Gastroesophageal sphincter (tissue), 4 donors: ENCODE data around the gene PSMB8. TPM values are rescaled to one million over a fixed set of nuclear protein-coding genes. Genes with fewer than 3 reads are reported as not detected.
A peak's percentile ranks its signal among the peaks of the same experiment; 100 is the strongest.

Experiments
- ATAC-seq: fragments of 150-250 bp; one replicate; pipeline ENCODE4 v1.9.1; 2016; ENCODE audit warnings: mild to moderate bottlenecking, moderate library complexity
- H3K27ac ChIP-seq, 4 donors: fragments of 200-600 bp; sonication (generic) in 3 of 4; 1 replicate in 3 of 4; 2 replicates in 1 of 4; pipeline ENCODE4 v1.5.1; 2016 to 2019
- H3K27me3 ChIP-seq: fragments of 200-600 bp; sonication (generic); one replicate; pipeline ENCODE4 v1.5.1; 2019
- H3K36me3 ChIP-seq, 2 donors: fragments of 200-600 bp; sonication (generic); one replicate each; pipeline ENCODE4 v1.5.1; 2019; ENCODE audit warnings: control low read depth in 1 of 2
- H3K4me1 ChIP-seq, 3 donors: fragments of 200-600 bp; sonication (generic); 1 replicate in 2 of 3; 2 replicates in 1 of 3; pipeline ENCODE4 v1.5.1; 2016 to 2019; ENCODE audit warnings: control low read depth in 2 of 3
- H3K4me3 ChIP-seq, 2 donors: fragments of 200-600 bp; sonication (generic); one replicate each; pipeline ENCODE4 v1.5.1; 2019; ENCODE audit warnings: mild to moderate bottlenecking in 1 of 2, moderate library complexity in 1 of 2
- H3K9me3 ChIP-seq, 3 donors: fragments of 200-600 bp; sonication (generic); one replicate each; pipeline ENCODE4 v1.5.1; 2017 to 2019; ENCODE audit warnings: control low read depth in 2 of 3
- EP300 ChIP-seq: sonication (generic); formaldehyde crosslinking; IDR thresholded peaks from one replicate; pipeline ENCODE4 v1.6.1; 2017; ENCODE audit warnings: antibody characterized with exemption, mild to moderate bottlenecking
- POLR2A ChIP-seq, 2 donors: fragments of 450-650 bp; IDR thresholded peaks; one replicate each; pipeline ENCODE4 v1.6.1; 2017; ENCODE audit warnings: antibody characterized with exemption in 2 of 2, mild to moderate bottlenecking in 2 of 2, moderate library complexity in 1 of 2
- POLR2AphosphoS5 ChIP-seq: sonication (generic); formaldehyde crosslinking; IDR thresholded peaks from one replicate; pipeline ENCODE4 v1.6.1; 2017; ENCODE audit warnings: antibody characterized with exemption
- WGBS, 2 donors: methylation state at CpG; one replicate each; pipeline ENCODE4 v1.1.5; 2018; ENCODE audit warnings: low coverage in 1 of 2; 5-methylcytosine and 5-hydroxymethylcytosine counted together
- total RNA-seq, 4 donors: library from RNA; depleted of rRNA; stranded (reverse); fragments of >200 nt; gene quantifications; one replicate each; pipeline ENCODE4 v1.1.0, GENCODE V29; 2016
- TF ChIP-seq, protein P1 (sequence below), 4 experiments: fragments of 200-600 bp in 2 of 4; fragments of 450-650 bp in 2 of 4; sonication (generic) in 1 of 4; IDR thresholded peaks; one replicate each; pipeline ENCODE4 v1.5.1; 2017 to 2019; ENCODE audit warnings: antibody characterized with exemption in 4 of 4, mild to moderate bottlenecking in 2 of 4, moderate library complexity in 2 of 4

Gene PSMB8
- total RNA-seq, 4 donors from 2014 or later: 20.2 to 49.9 (median 36.7) TPM

DNA sequence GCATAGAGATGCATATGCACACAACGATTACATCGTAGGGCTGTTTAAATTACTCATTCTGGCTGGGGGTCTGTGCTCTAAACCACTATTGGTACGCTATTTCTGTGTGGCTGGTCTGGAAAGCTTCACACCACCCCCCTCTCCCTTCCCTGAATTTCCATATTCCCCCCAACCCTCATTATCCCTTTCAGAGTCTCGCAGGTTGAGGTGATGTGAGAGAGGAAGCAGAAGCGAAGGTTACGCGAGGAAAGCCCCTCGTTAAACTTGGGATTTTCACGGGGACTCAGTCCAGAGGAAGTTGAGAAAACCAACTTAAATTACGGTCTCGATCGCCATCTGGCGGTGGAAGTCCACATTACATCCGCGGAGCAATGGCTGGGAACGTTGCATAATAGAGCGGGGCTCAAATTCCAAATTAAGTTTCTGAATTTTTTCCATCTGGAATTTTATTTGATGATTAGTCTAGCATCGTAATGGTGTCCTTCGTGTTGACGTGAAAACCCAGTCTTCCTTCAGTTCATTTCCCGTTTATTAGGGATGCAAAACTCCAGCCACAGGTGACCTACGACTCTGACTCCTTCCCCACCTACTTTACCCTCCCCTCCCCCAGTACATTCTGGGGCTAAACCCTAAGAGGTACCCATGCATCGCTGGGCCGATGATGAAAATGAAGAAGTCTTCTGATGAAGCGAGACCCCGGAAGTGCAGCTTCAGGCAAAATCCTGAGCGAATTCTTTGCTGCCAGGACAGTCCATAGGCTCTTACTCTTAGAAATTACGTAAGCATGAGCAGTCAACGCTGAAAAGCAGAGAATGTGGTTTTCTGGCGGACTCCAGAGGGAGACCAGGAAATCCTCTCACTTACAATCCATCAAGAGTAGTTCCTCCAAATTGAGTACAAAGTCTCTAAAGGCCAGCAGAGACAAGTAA lies 46.7 kb downstream of the PSMB8 start:
- 8 to 10% methylated on average over 24 to 29 of the region's 30 CpGs for WGBS, 2 donors
- peaks cover 0 to 6% (median 0%) of the 10 kb centered on the region in 3 donors for H3K9me3 ChIP-seq
- H3K4me1 ChIP-seq: peaks cover 0 to 10% (median 2%) of the 10 kb centered on the region in 3 donors
- H3K36me3 ChIP-seq: no peaks in the 10 kb centered on the region
- H3K27me3 ChIP-seq: peaks cover 76% of the 10 kb centered on the region
- peak overlapping the region in 1 of 2 donors; percentile 16 for H3K4me3 ChIP-seq
- ATAC-seq: peak; percentile 64
- no peak for TF ChIP-seq POLR2AphosphoS5
- no peak for TF ChIP-seq POLR2A (IDR thresholded peaks at IDR 0.05)
- no peak for TF ChIP-seq EP300
- TF ChIP-seq, protein P1, sequence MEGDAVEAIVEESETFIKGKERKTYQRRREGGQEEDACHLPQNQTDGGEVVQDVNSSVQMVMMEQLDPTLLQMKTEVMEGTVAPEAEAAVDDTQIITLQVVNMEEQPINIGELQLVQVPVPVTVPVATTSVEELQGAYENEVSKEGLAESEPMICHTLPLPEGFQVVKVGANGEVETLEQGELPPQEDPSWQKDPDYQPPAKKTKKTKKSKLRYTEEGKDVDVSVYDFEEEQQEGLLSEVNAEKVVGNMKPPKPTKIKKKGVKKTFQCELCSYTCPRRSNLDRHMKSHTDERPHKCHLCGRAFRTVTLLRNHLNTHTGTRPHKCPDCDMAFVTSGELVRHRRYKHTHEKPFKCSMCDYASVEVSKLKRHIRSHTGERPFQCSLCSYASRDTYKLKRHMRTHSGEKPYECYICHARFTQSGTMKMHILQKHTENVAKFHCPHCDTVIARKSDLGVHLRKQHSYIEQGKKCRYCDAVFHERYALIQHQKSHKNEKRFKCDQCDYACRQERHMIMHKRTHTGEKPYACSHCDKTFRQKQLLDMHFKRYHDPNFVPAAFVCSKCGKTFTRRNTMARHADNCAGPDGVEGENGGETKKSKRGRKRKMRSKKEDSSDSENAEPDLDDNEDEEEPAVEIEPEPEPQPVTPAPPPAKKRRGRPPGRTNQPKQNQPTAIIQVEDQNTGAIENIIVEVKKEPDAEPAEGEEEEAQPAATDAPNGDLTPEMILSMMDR (IDR thresholded peaks at IDR 0.05): peak; percentile 83 to 93 (median 86)
- no peak overlapping the region for H3K27ac ChIP-seq

DNA sequence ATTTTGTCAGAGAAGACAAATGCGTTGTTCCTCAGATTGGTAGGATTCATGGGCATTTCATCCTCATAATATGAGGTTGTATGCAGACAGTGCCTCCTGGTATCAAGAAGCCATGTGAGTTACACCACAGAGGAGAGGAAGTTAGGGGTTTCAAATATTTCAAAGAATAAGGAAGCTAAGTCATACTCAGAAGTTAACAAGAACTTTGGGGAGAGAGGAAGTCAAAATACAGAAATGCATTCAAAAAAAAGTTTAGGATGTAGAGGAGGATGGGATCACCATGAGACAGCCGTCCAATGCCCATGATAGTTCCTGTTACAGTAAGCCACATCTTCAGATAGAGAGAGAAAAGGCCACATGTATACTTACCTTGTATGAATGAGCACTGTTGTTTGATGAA lies 49.3 kb downstream of the PSMB8 start:
- Histone ChIP-seq H3K4me3 (no peak overlapping the region), H3K9me3 (peaks cover 0 to 6% (median 0%) of the 10 kb centered on the region in 3 donors), H3K4me1 (peaks cover 0 to 10% (median 2%) of the 10 kb centered on the region in 3 donors), H3K36me3 (no peaks in the 10 kb centered on the region), H3K27me3 (peaks cover 84% of the 10 kb centered on the region), H3K27ac (no peak overlapping the region)
- TF ChIP-seq POLR2AphosphoS5 (no peak), POLR2A (IDR thresholded peaks at IDR 0.05) (no peak), EP300 (no peak)
- TF ChIP-seq, protein P1 (IDR thresholded peaks at IDR 0.05): no peak
- 67 to 74% methylated on average over 1 to 2 of the region's 2 CpGs for WGBS, 2 donors
- ATAC-seq: no peak

DNA sequence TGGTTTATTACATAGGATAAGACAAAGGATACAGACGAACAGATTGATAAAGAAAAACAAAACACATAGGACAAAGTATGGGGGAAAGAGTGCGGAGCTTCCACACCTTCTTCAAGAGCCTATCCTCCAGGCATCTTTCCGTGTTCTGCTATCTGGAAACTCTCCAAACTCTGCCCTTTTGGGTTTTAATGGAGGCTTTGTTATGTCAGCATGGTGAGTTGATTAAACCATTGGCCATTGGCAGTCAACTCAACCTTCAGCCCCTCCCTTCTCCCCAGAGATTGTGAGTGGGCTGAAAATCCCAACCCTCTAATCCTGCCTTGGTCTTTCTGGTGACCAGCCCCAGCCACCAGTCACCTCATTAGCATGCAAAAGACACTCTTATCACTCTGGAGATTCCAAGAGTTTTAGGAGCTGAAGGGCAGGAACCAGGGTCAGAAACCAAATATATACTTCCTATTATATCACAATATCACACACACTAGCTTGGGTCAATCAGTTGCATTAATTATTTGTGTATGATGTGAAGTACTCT lies 50.9 kb downstream of the PSMB8 start:
- H3K36me3 ChIP-seq: no peaks in the 10 kb centered on the region
- no peak overlapping the region for H3K27ac ChIP-seq
- no peak overlapping the region for H3K4me3 ChIP-seq
- H3K9me3 ChIP-seq: no peaks in the 10 kb centered on the region
- TF ChIP-seq, protein P1 (IDR thresholded peaks at IDR 0.05): no peak
- TF ChIP-seq POLR2AphosphoS5 (no peak), POLR2A (IDR thresholded peaks at IDR 0.05) (no peak), EP300 (no peak)
- 36 to 76% methylated on average over 3 of the region's 3 CpGs for WGBS, 2 donors
- peaks cover 71% of the 10 kb centered on the region for H3K27me3 ChIP-seq
- no peak for ATAC-seq
- H3K4me1 ChIP-seq: peaks cover 0 to 10% (median 2%) of the 10 kb centered on the region in 3 donors

Other genes starting within 250 kb of the PSMB8 start
- 1 to 10 TPM in 3 of 4 donors, not detected in 1; 1.7 to 7.8 (median 4.3) TPM for gene HLA-DQA1, start 206.6 kb downstream of the PSMB8 start, total RNA-seq
- 1 to 10 TPM in 3 of 4 donors, under 1 TPM in 1; 0.16 to 5.8 (median 1.4) TPM for gene HLA-DQB1, start 177.4 kb downstream of the PSMB8 start, total RNA-seq
- gene HLA-DQA2, start 102.7 kb downstream of the PSMB8 start, total RNA-seq: 1 to 10 TPM in 1 of 4 donors, under 1 TPM in 1, not detected in 2; 0.40 to 1.8 TPM
- gene HLA-DQB2, start 80.5 kb downstream of the PSMB8 start, total RNA-seq: 1 to 10 TPM in 1 of 4 donors, under 1 TPM in 1, not detected in 2; 0.54 to 1.1 TPM
- gene HLA-DOB, start 27.0 kb downstream of the PSMB8 start, total RNA-seq: under 1 TPM in 2 of 4 donors, not detected in 2; 0.37 to 0.40 TPM
- 10 to 100 TPM in 3 of 4 donors, 1 to 10 TPM in 1; 6.9 to 16.0 (median 11.1) TPM for gene TAP2, start 5.3 kb downstream of the PSMB8 start, total RNA-seq
- 10 to 100 TPM; 24.6 to 41.8 (median 26.5) TPM for gene TAP1, start 9.7 kb upstream of the PSMB8 start, total RNA-seq
- gene PSMB9, start 10.1 kb upstream of the PSMB8 start, total RNA-seq: 10 to 100 TPM; 12.9 to 19.7 (median 15.8) TPM
- 10 to 100 TPM in 2 of 4 donors, 1 to 10 TPM in 2; 7.3 to 26.0 (median 11.6) TPM for gene HLA-DMB, start 97.0 kb upstream of the PSMB8 start, total RNA-seq
- gene HLA-DMA, start 109.0 kb upstream of the PSMB8 start, total RNA-seq: 10 to 100 TPM in 2 of 4 donors, 1 to 10 TPM in 2; 5.8 to 43.8 (median 15.8) TPM
- gene BRD2, start 124.5 kb upstream of the PSMB8 start, total RNA-seq: 100 to 1,000 TPM; 107 to 154 (median 124) TPM
- gene HLA-DOA, start 165.5 kb upstream of the PSMB8 start, total RNA-seq: 1 to 10 TPM; 1.1 to 4.4 (median 1.8) TPM
- gene HLA-DPA1, start 229.6 kb upstream of the PSMB8 start, total RNA-seq: 100 to 1,000 TPM in 1 of 4 donors, 10 to 100 TPM in 3; 20.2 to 125 (median 45.4) TPM
- 10 to 100 TPM; 32.1 to 86.3 (median 66.9) TPM for gene HLA-DPB1, start 231.9 kb upstream of the PSMB8 start, total RNA-seq